GM19452 (cell line): ENCODE measurements around the gene RAD51B.

Source experiments
- ATAC-seq: cut with Tn5 transposase; IDR thresholded peaks from one replicate; pipeline ENCODE4 v1.9.1; 2021; ENCODE audit not compliant: unreplicated experiment

The RAD51B gene

DNA sequence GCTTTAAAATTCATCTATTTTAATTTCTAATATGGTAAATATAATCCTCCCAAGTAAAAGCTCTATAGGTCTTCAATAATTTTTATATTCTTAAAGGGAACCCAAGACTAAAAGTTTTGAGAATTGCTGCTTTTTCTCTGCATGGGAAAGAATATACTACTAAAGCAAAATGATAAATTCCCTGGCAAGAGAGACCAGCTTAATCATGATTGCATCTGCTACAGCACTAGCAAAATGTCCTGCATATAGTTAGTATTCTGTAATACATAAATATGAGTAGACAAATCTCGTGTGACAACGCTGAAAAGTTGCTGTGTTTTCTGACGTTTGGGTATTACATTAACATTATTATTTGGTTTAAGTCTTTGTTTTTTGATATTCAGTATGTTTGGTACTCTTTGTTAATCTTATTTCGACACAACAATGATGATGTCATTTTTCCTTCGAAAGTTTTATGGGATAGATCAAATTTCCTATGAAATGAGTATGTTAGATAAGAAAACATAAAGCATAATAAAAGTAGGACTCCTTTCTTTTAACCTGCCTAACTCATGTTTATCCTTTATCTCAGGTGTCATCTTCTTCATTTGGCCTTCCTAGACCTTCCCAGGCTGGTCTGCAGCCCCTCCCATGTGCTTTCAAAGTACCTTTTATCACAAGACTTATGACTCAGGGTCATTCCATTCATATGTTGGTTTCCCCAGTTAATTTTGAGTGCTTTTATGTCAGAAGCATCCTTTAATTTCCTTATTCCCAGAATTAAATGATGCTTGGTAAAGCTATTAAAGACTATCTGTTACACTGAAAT lies 321.9 kb downstream of the RAD51B start:
- ATAC-seq: no peak

DNA sequence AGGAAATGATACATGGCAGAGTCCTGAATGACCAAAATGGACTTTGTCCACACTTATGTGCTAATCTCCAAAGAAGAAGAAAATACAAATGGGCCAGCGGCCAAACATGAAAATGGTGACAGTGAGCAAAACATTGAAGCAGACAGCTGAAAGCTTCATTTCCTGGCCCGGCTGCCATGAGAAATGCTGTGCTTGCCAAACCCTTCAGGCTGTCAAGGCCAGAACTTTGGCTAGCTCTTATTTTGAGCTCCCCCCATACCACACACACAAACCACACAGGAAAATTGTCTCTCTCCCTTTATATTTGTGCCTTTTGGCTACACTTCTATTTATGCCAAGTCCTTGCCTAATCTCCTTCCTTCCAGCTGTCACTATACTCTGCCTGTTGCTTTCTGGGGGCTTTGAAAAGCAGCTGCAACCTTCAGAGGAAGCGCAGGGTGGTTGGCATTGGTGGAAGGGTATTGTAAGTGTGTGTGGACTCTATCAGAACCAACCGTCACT lies 323.8 kb downstream of the RAD51B start:
- no peak for ATAC-seq

DNA sequence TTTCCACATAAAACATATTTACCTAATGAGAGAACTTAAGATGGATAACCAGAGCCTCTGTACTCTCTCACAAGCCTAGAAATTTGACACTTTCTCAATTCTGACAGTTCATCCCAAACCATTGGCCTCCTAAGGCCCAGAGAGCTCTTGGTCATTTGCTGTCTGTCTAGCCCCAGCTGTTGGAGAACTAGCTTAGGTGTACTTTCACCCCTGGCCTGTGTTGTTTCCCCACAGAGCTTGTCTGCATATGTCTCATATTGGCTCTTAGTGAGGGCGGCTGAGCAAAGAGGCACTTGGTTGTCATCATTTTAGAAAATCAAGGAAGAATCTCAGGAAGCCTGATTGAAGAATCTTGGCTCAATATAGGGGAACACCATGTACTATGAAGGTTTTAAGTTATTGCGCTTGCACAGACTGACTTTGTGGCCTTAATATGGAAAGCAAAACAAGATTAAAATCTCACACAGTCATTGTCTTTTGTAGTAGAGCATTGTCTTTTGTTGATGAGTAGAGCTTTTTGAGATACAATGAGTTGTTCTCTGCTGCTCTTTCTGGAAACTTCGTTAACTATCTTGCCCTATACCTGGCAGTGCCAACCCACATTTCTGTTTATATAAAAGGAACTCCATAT lies 324.6 kb downstream of the RAD51B start:
- ATAC-seq: no peak

DNA sequence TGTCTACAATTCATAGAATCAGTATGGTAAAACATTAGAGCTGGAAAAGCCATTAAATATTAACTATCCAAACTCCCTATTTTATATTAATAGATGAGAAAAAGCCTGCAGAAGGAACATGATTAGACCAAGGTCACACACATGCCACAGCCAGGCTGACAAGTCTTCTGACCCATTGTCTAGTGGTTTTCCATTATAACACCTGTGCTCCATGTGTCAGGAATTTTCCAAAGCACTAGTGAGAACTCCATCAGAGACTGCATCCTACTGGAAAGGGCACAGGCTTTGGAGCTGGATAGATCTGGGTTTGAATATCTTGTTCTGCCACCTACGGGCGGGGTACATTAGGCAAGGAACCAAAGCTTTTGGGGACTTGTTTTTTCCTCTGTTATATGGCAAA lies 325.5 kb downstream of the RAD51B start:
- ATAC-seq: no peak

DNA sequence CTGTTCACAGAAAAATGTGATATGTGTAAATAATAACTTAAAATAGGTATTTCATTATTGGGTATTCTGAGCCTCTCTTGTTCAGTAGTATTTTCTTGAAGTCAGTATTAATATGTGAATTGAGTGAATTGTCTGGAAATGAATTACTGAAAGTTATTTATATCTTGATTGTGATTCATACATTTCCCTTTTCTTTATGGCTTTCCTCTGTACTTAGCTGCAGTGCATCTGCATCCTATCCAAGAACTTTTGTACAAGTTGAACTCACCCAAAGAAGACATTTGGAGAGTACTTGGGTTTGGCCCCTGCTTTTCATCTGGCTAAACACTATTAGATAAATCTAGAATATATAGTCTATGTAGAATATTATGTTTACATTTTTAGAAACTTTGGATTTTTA lies 326.0 kb downstream of the RAD51B start:
- ATAC-seq: no peak

GRCh38 chr14:68146818-68147217 lies 327.2 kb downstream of the RAD51B start:
- no peak for ATAC-seq

DNA sequence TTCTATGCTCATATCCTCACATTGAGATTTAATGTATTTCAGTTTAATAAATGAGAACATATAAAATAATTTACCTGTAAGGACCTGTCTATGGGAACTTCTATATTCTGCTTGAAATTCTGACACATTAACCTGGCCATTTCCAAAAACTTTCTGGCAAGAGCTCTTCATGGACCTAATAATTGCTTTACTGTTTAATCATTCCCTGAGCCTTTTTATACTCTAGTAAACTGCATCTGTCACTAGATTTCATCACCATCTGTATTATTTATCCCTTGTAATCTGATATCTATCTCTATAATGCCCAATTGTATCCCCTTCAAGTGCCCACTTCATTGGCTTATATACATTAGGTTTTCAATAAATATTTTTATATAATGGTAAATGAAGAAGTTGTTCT lies 327.7 kb downstream of the RAD51B start:
- ATAC-seq: no peak

DNA sequence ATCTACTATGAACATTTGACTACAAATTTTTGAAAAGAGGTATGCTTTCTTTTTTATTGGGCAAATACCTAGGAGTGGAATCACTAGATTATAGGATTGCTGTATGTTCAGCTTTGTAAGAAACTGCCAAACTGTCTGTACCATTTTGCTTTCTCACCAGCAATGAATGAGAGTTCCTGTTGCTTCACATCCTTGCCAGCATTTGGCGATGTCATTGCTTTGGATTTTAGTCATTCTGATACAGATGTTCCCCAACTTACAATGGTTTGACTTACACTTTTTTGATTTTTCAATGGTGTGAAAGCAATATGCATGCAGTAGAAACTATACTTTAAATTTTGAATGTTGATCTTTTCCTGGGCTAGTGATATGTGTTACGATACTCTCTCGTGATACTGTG lies 328.7 kb downstream of the RAD51B start:
- no peak for ATAC-seq

DNA sequence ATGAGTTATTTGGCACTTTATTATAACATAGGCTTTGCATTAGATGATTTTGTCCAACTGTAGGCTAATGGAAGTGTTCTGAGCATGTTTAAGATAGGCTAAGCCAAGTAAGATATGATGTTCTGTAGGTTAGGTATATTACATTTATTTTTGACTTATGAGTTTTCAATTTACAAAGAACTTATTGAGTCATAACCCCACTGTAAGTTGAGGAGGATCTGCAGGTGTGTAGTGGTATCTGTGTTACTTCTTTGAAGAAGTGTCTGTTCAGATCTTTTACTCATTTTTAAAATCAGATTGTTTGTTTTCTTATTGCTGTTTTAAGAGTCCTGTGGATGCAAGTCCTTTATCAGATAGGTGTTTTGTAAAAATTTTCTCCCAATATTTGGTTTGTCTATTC lies 329.2 kb downstream of the RAD51B start:
- ATAC-seq: no peak

DNA sequence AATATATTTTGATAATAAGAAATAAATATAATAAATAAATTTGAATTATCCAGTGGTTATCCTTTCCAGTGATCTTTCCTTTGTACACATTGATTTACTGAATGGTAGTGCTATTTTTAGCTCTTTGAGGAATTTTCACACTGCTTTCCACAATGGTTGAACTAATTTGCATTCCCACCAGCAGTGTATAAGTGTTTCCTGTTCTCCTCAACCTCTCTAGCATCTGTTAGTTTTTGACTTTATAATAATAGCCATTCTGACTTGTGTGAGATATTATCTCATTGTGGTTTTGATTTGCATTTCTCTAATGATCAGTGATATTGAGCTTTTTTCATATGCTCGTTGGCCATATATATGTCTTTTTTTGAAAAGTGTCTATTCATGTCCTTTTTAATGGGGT lies 333.7 kb downstream of the RAD51B start:
- ATAC-seq: no peak

- no peak for ATAC-seq
Observed at GRCh38 chr14:68154275-68154674, 334.7 kb downstream of the RAD51B start.

- no peak for ATAC-seq
Observed at GRCh38 chr14:68157971-68158371, 338.4 kb downstream of the RAD51B start.

DNA sequence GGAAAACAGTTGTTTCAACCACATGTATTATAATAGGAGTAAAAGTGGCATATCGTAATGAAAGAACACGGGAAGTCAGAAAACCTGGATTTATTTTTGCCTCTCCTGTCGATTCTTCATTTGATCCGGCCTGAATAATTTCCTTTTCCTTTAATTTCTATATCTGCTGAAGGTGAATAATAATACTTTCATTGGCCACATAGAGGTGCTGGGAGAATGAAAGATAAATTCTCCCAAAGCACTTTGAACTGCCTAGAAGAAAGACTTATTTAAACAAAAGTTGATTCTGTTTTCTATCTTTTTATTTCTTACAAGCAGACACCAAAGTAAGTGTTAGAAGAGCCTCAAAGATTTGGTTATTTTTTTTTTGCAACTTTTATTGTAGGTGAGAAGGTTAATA lies 339.1 kb downstream of the RAD51B start:
- ATAC-seq: no peak

GRCh38 chr14:68159701-68160633 lies 340.4 kb downstream of the RAD51B start:
- ATAC-seq: no peak

DNA sequence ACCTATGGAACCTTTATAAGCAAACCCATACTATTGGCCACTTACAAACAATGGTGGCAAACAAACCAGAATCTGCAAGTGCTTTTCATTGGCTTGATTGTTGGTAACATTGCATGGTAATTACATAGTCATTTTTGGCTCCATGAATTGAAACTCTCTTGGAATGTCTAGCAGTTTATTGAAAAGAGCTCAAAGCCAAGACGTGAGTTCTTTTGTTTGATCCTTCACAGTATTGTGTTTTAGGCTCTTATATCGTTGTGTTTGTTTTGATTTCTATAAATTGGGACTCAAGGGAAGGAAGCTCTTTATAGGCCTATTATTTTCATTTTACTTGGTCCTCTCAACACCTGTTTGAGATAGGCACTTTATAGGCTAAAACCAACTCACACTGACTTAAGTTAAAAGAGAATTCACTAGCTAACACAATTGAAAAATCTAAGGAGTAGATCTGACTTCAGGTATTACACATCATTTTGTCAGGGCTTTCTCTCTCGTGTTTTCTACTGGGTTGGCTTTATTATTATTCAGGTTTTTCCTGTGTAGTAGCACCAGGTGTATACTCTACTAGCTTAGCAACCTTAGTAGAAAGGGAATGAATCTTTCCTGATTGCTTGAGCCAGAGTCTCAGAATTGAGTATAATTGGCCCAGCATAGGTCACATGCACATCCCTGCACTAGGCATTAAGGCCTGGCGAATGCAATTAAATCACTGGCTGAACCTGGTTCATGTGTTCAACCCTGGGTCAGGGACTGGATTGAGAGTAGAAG lies 341.4 kb downstream of the RAD51B start:
- ATAC-seq: no peak

- no peak for ATAC-seq
Observed at GRCh38 chr14:68162887-68163286, 343.3 kb downstream of the RAD51B start.

- ATAC-seq: no peak
Observed at GRCh38 chr14:68164711-68165113, 345.1 kb downstream of the RAD51B start.

- ATAC-seq: no peak
Observed at GRCh38 chr14:68165274-68165843, 345.8 kb downstream of the RAD51B start.

- ATAC-seq: no peak
Observed at GRCh38 chr14:68166731-68167382, 347.3 kb downstream of the RAD51B start.
